Stimulated activated CD4-positive, alpha-beta T cell treated with anti-CD3 and anti-CD28 coated beads, Interleukin-15, amount 100 ng/mL, for 48 hours (primary cell): ENCODE data around the gene EPGN.
"Not testable (repeated sequence)": the region's sequence is repeated elsewhere in the genome, so short reads cannot be mapped to it uniquely, and the experiment has no call there.

Source experiments
- DNase-seq, 2 donors: peaks; one replicate each; pipeline ENCODE4 v3.0.0-alpha.2; 2020; ENCODE audit warnings: low read depth in 2 of 2

The EPGN gene

DNA sequence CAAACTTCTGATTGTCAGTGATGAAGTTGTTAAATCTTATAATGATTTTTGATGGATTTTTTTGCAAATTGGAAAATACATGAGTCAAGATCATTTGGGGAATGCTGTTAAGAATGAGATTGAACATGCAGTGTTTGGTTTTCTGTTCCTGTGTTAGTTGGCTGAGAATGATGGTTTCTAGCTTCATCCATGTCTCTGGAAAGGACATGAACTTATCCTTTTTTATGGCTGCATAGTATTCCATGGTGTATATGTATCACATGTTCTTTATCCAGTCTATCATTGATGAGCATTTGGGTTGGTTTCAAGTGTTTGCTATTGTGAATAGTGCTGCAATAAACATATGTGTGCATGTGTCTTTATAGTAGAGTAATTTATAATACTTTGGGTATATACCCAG is 32.2 kb downstream of the EPGN start:
- DNase-seq = not testable (repeated sequence)

GRCh38 chr4:74344031-74344430 is 35.8 kb downstream of the EPGN start:
- DNase-seq = no peak

DNA sequence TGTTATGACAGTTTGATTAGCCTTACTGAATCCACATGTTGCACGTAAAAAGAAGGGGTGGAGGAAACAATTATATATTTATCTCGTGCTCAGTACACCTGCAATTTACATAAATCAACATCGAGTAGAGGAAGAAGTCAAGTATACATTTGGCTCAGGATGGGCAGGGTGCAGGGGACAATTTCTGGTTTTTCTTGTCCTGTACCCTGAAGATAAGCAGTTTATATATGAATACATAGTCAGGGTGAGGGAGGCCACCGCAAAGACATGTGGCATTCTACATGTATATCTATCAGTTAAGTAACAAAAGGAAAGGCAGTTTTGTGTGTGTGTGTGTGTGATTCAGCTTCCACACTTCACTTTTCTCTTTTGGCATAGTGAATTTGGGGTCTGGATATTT is 45.6 kb downstream of the EPGN start:
- no peak for DNase-seq

GRCh38 chr4:74357965-74358364 is 49.7 kb downstream of the EPGN start:
- no peak for DNase-seq

GRCh38 chr4:74361671-74362070 is 53.4 kb downstream of the EPGN start:
- no peak for DNase-seq

DNA sequence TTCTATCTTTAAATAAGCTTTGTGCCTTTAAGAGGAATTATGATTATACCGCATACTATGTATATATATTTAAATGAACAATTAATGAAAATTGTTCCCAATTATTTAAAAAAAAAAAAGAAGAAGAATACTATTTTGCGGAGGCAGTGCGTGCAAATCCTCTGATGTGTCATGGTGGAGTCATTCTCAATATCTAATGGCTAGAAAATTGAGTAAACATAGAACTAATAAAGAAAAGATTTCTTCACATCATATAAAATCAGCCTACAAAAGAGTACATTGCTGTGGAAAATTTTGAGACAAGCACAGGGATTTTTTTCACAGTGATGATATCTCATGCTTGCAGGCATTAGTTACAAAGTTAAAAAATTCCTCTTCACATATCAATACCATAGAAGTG is 54.1 kb downstream of the EPGN start:
- no peak for DNase-seq

GRCh38 chr4:74364256-74364651 is 56.0 kb downstream of the EPGN start:
- no peak for DNase-seq

GRCh38 chr4:74364652-74365491 is 56.6 kb downstream of the EPGN start, which contains the start of gene EREG:
Gene EREG (plus strand): TSS chr4:74365145. CDS start chr4:74365309, 164 bp downstream.
- DNase-seq = no peak

- DNase-seq = no peak
These were observed 57.5 kb downstream of the EPGN start for GRCh38 chr4:74365761-74366160.
